ENCODE measurements around the gene BCLAF1. TPM values are rescaled to one million over a fixed set of nuclear protein-coding genes. Genes with fewer than 3 reads are reported as not detected.

The BCLAF1 gene
- total RNA-seq, 4 donors from 2014 or later, result 131 to 355 (median 162) TPM

GRCh38 chr6:136213012-136213539, 76.6 kb downstream of the BCLAF1 start:
- DNase-seq (ENCODE audit: low spot score in 2 of 2), result no peak
- Histone ChIP-seq H3K27me3 (no peaks in the 10 kb centered on the region), H3K9me3 (no peaks in the 10 kb centered on the region), H3K27ac (no peak overlapping the region), H3K36me3 (no peaks in the 10 kb centered on the region), H3K4me3 (no peak overlapping the region), H3K4me1 (no peaks in the 10 kb centered on the region)
- 73% methylated on average over 5 of the region's 5 CpGs for WGBS
- TF ChIP-seq, protein P1, sequence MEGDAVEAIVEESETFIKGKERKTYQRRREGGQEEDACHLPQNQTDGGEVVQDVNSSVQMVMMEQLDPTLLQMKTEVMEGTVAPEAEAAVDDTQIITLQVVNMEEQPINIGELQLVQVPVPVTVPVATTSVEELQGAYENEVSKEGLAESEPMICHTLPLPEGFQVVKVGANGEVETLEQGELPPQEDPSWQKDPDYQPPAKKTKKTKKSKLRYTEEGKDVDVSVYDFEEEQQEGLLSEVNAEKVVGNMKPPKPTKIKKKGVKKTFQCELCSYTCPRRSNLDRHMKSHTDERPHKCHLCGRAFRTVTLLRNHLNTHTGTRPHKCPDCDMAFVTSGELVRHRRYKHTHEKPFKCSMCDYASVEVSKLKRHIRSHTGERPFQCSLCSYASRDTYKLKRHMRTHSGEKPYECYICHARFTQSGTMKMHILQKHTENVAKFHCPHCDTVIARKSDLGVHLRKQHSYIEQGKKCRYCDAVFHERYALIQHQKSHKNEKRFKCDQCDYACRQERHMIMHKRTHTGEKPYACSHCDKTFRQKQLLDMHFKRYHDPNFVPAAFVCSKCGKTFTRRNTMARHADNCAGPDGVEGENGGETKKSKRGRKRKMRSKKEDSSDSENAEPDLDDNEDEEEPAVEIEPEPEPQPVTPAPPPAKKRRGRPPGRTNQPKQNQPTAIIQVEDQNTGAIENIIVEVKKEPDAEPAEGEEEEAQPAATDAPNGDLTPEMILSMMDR (IDR thresholded peaks at IDR 0.05), result no peak
- TF ChIP-seq EP300 (IDR thresholded peaks at IDR 0.05), result no peak
- TF ChIP-seq POLR2AphosphoS5 (IDR thresholded peaks at IDR 0.05), result no peak
- no peak for TF ChIP-seq POLR2A (IDR thresholded peaks at IDR 0.05)

GRCh38 chr6:136212608-136213007, 77.0 kb downstream of the BCLAF1 start:
- no peak for TF ChIP-seq POLR2A (IDR thresholded peaks at IDR 0.05)
- no peak for TF ChIP-seq POLR2AphosphoS5 (IDR thresholded peaks at IDR 0.05)
- TF ChIP-seq EP300 (IDR thresholded peaks at IDR 0.05), result no peak
- TF ChIP-seq, protein P1 (IDR thresholded peaks at IDR 0.05), result no peak
- H3K4me1 ChIP-seq, result no peaks in the 10 kb centered on the region
- no peak overlapping the region for H3K27ac ChIP-seq
- H3K4me3 ChIP-seq, result no peak overlapping the region
- 88% methylated on average over 2 of the region's 2 CpGs for WGBS
- H3K27me3 ChIP-seq, result no peaks in the 10 kb centered on the region
- no peaks in the 10 kb centered on the region for H3K36me3 ChIP-seq
- H3K9me3 ChIP-seq, result no peaks in the 10 kb centered on the region
- DNase-seq (ENCODE audit: low spot score in 2 of 2), result no peak

GRCh38 chr6:136210398-136211165, 79.1 kb downstream of the BCLAF1 start:
- WGBS, result 86% methylated on average over 13 of the region's 13 CpGs
- Histone ChIP-seq H3K27me3 (no peaks in the 10 kb centered on the region), H3K9me3 (no peaks in the 10 kb centered on the region), H3K4me3 (no peak overlapping the region), H3K4me1 (no peaks in the 10 kb centered on the region), H3K27ac (no peak overlapping the region), H3K36me3 (no peaks in the 10 kb centered on the region)
- no peak for DNase-seq (ENCODE audit: low spot score in 2 of 2)
- TF ChIP-seq POLR2AphosphoS5 (IDR thresholded peaks at IDR 0.05) (no peak), EP300 (IDR thresholded peaks at IDR 0.05) (no peak), POLR2A (IDR thresholded peaks at IDR 0.05) (no peak)
- TF ChIP-seq, protein P1 (IDR thresholded peaks at IDR 0.05), result no peak

DNA sequence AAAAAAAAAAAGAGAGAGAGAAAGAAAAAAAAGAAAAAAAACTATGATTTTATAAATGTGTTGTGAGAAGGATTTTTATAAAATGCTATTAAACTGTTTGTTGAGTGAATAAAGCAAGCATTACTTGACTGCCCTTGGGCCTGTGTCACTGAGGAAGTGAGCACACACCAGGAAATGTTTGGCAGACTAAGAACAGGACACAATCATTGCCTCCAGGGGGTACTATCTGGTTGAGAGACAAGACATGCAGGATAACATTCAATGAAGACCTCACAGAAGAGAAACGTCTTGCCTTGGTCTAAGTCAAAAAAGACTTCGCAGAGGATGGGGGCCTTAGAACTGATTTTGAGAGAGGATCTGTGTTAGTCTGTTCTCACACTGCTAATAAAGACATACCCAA, 80.2 kb downstream of the BCLAF1 start:
- DNase-seq (ENCODE audit: low spot score in 2 of 2), result no peak
- Histone ChIP-seq H3K36me3 (no peaks in the 10 kb centered on the region), H3K9me3 (no peaks in the 10 kb centered on the region), H3K27me3 (no peaks in the 10 kb centered on the region), H3K27ac (no peak overlapping the region), H3K4me1 (no peaks in the 10 kb centered on the region), H3K4me3 (no peak overlapping the region)
- WGBS, result 89% methylated on average over 2 of the region's 2 CpGs
- TF ChIP-seq, protein P1 (IDR thresholded peaks at IDR 0.05), result no peak
- TF ChIP-seq POLR2AphosphoS5 (IDR thresholded peaks at IDR 0.05), result no peak
- no peak for TF ChIP-seq EP300 (IDR thresholded peaks at IDR 0.05)

DNA sequence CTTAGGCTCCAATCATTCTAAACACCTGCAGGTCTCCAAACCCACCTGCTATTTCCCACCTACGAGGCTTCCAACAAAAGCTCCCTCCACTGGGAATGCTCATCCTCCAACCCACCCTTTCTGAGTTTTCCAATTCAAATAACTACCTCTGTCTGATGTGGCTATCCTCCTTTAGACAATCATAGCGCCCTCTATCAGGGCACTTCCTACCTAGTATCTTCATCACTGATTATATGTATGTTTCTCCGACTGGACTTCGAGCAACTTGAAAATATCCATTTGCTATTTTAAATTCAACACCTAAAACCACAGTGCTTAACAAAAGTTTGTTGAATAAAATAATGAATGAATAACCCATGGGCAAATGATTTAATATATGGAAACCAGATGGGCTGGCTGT, 80.9 kb downstream of the BCLAF1 start:
- TF ChIP-seq POLR2AphosphoS5 (IDR thresholded peaks at IDR 0.05) (no peak), EP300 (IDR thresholded peaks at IDR 0.05) (no peak)
- TF ChIP-seq, protein P1 (IDR thresholded peaks at IDR 0.05), result no peak
- Histone ChIP-seq H3K27me3 (no peaks in the 10 kb centered on the region), H3K4me3 (no peak overlapping the region), H3K9me3 (no peaks in the 10 kb centered on the region), H3K27ac (no peak overlapping the region), H3K36me3 (no peaks in the 10 kb centered on the region), H3K4me1 (no peaks in the 10 kb centered on the region)
- DNase-seq (ENCODE audit: low spot score in 2 of 2), result no peak
- 91% methylated on average over 4 of the region's 4 CpGs for WGBS
